ENCODE measurements around the gene S100A12. TPM values are rescaled to one million over a fixed set of nuclear protein-coding genes. Genes with fewer than 3 reads are reported as not detected.

Gene S100A12
- total and polyA plus RNA-seq, 2 donors (not counting 3 experiments of a cell fraction or from before 2014, with no cell fraction given), result not detected

DNA sequence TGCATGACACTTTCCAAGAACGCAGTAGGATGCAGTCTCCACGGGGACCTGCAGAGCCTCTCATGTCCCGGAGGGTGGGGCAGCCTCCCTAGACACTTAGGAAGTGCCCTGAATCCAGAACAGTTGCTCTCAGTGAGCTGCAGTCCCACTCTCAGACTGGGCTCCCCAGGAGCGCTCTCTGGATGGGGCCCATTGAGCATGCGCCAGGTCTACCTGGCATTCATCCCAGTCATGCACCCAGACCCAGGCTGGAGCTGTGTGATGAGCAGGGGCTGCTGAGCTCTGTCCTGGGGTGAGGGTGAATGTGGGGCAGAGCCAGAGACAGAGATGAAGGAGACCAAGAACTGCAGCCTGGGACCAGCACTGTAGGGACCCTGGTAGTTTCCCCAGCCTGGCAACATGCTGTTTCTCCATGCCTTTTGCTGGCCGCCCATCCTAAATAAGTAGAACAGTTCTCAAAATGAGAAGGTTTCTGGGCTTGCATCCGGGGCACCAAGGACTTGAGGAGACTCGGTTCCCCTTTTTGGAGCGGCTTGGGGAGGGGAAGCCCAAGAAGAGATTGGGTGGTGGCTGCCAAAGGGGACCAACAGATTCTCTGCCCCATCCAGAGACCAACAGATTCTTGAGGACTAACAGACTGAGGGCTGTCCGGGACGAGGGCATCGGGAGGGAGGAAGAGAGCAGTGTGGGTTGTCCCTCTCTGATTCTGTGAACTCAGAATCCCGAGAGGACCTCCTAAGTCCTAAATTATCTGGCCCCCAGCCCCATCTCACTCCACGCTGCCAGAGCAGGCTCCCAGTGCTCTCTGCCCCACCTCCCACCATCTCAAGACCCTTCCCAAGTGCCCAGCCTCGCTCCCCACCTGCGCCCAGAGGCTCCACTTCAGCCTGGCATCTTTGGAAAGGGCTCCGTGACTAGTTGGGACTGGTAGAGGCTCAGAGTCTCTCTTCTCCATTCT lies 25.8 kb downstream of the S100A12 start:
- Histone ChIP-seq H3K27me3 (ENCODE audit: control insufficient read depth in 2 of 2, insufficient read depth in 2 of 2, low read length in 2 of 2) (peaks cover 0 to 2% of the 10 kb centered on the region in 2 experiments), H4K20me1 (replicated peaks; ENCODE audit: control insufficient read depth, extremely low read depth, insufficient read depth, low read length) (no peaks in the 10 kb centered on the region), H3K9ac (replicated peaks; ENCODE audit: extremely low read depth, insufficient read depth, low read length) (no peak overlapping the region), H3K27ac (ENCODE audit: insufficient read depth, low read depth, low read length) (no peak overlapping the region), H3K36me3 (ENCODE audit: control insufficient read depth in 2 of 2, extremely low read depth in 1 of 2, insufficient read depth in 2 of 2, low read length in 2 of 2) (no peaks in the 10 kb centered on the region), H3K4me3 (replicated peaks in 1 of 3; ENCODE audit: insufficient read depth in 1 of 3, low read depth in 1 of 3, low read length in 3 of 3) (no peak overlapping the region), H3K4me1 (ENCODE audit: control insufficient read depth, extremely low read depth, insufficient read depth, low read length) (no peaks in the 10 kb centered on the region), H2AFZ (ENCODE audit: low read depth, low read length) (no peak overlapping the region), H3K9me1 (replicated peaks; ENCODE audit: control insufficient read depth, extremely low read depth, insufficient read depth, low read length) (no peaks in the 10 kb centered on the region), H3K79me2 (ENCODE audit: control insufficient read depth, insufficient read depth, low read length) (no peaks in the 10 kb centered on the region), H3K4me2 (ENCODE audit: insufficient read depth, low read length) (no peak overlapping the region), H3K9me3 (replicated peaks; ENCODE audit: control insufficient read depth, insufficient read depth, low read length) (no peaks in the 10 kb centered on the region)
- DNase-seq (ENCODE audit: low read depth, low spot score), result no peak
- intact Hi-C loops (cut with micrococcal nuclease) (no loop called here), dilution Hi-C loops (cut with MboI; ENCODE audit: extremely low pct_ligation_motif_present, low sequenced_read_pairs) (no loop called here)
- no peak for TF ChIP-seq EZH2 (IDR thresholded peaks at IDR 0.05; ENCODE audit: borderline replicate concordance, low read depth, low read length, severe bottlenecking)
- no peak for TF ChIP-seq FOS (IDR thresholded peaks at IDR 0.05; ENCODE audit: borderline replicate concordance, insufficient read depth, low read length)
- TF ChIP-seq, protein P1, sequence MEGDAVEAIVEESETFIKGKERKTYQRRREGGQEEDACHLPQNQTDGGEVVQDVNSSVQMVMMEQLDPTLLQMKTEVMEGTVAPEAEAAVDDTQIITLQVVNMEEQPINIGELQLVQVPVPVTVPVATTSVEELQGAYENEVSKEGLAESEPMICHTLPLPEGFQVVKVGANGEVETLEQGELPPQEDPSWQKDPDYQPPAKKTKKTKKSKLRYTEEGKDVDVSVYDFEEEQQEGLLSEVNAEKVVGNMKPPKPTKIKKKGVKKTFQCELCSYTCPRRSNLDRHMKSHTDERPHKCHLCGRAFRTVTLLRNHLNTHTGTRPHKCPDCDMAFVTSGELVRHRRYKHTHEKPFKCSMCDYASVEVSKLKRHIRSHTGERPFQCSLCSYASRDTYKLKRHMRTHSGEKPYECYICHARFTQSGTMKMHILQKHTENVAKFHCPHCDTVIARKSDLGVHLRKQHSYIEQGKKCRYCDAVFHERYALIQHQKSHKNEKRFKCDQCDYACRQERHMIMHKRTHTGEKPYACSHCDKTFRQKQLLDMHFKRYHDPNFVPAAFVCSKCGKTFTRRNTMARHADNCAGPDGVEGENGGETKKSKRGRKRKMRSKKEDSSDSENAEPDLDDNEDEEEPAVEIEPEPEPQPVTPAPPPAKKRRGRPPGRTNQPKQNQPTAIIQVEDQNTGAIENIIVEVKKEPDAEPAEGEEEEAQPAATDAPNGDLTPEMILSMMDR (IDR thresholded peaks at IDR 0.05; ENCODE audit: extremely low read depth in 1 of 2, insufficient read depth in 1 of 2, low read depth in 1 of 2, low read length in 2 of 2), result no peak
- no peak for TF ChIP-seq POLR2A (IDR thresholded peaks at IDR 0.05; ENCODE audit: low read depth, low read length)
- ChIA-PET CTCF (interaction anchor here (13.2 kb wide), 1 partner anchor 144 kb away, joined by 331 read pairs; no protein-coding TSS in a partner anchor), POLR2A (interaction anchor here (1.0 kb wide), 1 partner anchor 285 kb away, joined by 3 read pairs; the partner anchor contains the start of gene CHTOP)
- FAIRE-seq, result no peak
- no TSS peak for BruUV-seq (replicated peaks)
